Occipital lobe (tissue), 2 donors: ENCODE results near the gene SCAP. TPM values are rescaled to one million over a fixed set of nuclear protein-coding genes. Genes with fewer than 3 reads are reported as not detected.
"Not testable (repeated sequence)": the region's sequence is repeated elsewhere in the genome, so short reads cannot be mapped to it uniquely, and the experiment has no call there.

Source experiments
- DNase-seq: peaks from one replicate; lab custom pipeline; 2025; lab: John Stamatoyannopoulos, UW
- total RNA-seq: library from RNA; depleted of rRNA; stranded (reverse); fragments of >200 nt; gene quantifications from one replicate; pipeline ENCODE4 v1.2.3, GENCODE V29; 2014

The SCAP gene
- total RNA-seq, 1 donor from 2014 or later: 82.0 TPM

DNA sequence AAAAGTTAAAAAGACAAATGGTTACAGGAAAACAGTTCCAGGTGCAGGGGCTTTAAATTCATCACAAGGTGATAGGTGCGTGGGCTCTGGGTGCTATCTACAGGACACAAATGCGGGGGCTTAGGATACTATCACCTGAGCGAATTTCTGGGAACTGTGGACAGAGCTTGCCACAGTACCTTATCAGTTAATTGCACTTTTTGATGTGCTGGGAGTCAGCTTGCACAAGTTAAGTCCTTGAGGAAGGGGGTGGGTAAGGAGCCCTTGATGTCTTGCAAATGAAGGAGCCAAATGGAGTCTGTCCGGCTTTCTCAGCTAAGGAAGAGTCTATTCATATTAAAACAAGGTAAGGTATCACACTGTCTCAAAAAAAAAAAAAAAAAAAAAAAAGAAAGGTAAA, 6.0 kb upstream of the SCAP start:
- DNase-seq: not testable (repeated sequence)

DNA sequence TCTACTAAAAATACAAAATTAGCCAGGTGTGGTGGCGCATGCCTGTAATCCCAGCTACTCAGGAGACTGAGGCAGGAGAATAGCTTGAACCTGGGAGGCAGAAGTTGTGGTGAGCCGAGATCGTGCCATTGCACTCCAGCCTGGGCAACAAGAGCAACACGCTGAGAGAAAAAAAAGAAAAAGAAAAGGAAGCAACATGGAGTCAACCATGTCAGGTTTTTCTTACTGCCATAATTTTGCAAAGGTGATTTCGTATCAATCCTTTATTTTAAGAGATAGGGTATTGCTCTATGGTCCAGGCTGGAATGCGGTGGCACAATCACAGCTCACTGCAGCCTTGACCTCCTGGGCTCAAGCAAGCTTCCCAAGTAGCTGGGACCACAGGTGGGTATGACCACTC, 4.5 kb upstream of the SCAP start:
- not testable (repeated sequence) for DNase-seq

DNA sequence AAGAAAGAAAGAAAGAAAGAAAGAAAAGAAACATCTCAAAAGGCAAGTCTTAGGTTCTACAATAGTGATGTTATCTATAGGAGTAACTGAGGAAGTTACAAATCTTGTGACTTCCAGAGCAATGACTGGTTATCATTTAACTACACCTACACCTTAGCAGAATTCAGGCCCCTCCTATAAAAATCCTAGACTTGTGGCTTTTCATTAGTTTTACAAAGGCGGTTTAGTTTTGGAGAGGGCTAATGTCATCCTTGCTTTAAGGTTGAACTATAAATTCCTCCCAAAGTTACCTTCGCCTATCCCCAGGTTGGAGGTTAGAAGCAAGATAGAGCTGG, 4.1 kb upstream of the SCAP start:
- no peak for DNase-seq

DNA sequence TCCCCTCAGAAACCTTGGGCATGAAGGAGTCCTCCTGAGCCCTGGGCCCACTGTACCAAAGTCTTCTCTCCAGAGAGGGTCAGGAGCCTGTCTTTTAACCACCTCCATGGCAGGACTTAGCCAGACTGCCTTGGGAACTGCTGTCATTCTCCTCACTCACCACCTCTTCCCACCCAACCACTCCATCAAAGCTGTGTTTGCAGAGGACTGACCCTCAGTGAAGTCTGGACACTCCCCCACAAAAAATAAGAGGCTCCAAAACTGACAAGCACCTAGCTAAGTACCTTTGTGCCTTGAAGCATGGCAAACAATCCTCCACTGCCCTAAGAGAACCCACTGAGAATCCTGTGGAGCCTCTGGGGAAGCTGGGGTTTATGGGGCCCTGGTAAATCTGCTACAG, 2.3 kb upstream of the SCAP start:
- DNase-seq: no peak

DNA sequence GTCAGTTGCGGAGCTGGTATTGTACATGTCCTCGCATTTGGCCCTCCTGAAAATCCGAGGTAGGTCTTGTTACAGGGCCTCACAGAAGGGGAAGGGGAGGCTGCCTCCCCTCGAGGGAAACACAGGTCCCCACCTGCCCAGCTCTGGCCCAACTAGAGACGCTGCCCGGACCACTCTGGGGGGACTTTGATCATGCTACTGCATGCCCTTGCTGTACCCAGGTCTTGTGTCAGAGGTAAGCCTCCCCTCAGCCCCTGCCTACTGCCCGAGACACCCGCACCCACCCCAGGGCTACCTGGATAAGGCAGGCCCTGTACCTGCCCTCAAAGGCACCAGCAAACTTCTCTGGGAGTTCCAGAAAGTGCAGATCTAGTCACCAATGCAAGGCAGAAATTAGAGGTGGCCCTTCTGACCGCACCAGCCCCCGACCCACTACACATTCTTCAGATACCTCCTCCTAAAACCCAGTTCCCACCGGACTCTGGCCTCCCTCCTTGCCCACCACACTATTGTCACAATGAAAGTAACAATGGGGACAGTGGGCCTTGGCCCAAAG, 981 bp upstream of the SCAP start:
- no peak for DNase-seq

DNA sequence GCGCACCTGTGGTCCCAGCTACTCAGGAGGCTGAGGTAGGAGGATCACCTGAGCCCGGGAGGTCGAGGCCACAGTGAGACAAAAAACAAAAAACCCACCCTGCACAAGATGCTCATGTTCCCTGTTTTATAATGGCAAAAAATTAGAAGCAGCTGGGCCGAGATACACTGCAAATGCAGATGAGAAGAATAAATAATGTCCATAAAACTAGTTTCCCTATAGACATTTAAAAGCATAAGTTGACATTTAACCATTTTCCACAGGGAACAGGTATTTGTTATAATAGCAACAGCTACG, 537 bp upstream of the SCAP start:
- DNase-seq: no peak

DNA sequence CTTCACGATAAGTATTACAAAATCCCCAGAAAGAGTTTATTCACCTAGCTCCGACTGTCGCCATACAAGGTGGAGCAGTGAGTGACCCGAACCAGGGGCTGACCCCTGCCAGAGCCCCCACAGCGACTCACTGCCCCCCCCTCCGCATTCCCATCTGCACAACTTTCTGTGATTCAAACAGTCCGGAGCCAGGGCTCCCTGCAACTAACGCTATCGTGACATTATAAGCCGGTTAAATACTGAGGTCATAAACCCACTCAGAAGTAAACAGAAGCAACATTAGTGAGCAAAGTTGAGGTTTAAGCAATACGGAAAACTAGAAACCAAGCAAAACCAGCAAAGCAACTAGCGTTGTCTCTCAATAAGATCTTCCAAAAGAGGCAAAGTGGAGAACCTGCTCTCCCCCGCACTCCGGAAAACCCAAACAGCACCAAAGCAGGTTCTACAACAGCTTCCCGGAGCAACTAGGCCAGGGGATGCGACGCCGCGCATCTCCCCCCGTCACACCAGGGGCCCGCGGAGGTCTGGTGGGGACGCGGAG, 642 bp downstream of the SCAP start:
- no peak for DNase-seq

DNA sequence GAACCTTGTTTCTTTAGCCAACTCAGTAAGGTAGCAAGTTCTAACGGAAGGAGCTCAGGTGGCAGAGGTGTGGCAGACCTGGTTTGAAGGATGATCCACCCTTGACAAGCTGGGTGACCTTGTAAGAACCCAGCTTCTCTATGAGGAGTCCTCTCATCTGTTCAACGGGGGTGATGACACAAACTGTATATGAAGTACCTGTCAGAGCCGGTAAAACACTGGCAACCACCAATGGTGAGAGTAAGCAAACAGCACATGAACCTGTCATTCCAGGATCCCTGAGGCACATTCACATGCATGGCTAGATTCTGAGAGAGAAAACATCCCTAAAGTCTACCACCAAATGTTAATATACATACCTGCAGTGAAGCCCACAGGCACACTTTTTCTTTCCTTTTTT, 2.4 kb downstream of the SCAP start:
- no peak for DNase-seq

DNA sequence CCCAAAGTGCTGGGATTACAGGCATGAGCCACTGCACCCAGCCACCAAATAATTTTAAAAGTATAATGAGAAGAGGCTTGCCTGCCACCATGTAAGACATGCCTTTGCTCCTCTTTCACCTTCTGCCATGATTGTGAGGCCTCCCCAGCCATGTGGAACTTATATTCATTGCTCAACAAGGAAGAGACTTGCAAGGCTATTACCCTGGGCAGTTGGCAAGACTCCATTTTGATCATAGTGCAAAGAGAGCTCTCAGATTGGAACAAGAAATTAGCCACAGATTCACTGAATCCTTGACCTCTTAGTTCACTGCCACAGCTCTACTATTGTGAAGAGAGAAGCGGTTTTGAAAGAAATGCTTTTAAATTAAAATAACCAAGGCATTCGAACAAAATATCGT, 6.1 kb downstream of the SCAP start:
- DNase-seq: no peak

DNA sequence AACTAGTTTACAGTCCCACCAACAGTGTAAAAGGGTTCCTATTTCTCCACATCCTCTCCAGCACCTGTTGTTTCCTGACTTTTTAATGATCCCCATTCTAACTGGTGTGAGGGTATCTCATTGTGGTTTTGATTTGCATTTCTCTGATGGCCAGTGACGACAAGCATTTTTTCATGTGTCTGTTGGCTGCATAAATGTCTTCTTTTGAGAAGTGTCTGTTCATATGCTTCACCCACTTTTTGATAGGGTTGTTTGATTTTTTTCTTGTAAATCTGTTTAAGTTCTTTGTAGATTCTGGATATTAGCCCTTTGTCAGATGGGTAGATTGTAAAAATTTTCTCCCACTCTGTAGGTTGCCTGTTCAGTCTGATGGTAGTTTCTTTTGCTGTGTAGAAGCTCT, 7.4 kb downstream of the SCAP start:
- DNase-seq: not testable (repeated sequence)

DNA sequence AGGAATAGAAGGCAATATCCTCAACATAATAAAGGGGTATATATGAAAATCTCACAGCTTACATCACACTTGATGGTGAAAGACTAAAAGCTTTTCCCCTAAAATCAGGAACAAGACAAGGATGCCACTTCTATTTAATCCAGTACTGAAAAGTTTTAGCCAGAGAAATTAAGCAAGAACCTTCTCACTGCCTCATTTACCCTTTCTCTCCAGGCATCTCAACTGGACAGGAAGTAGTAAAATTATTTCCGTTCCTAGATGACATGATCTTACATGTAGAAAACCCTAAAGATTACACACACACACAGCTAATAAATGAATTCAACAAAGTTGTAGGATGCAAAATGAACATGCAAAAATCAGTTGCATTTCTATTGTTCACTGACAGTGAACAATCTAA, 11.2 kb downstream of the SCAP start:
- DNase-seq: no peak

DNA sequence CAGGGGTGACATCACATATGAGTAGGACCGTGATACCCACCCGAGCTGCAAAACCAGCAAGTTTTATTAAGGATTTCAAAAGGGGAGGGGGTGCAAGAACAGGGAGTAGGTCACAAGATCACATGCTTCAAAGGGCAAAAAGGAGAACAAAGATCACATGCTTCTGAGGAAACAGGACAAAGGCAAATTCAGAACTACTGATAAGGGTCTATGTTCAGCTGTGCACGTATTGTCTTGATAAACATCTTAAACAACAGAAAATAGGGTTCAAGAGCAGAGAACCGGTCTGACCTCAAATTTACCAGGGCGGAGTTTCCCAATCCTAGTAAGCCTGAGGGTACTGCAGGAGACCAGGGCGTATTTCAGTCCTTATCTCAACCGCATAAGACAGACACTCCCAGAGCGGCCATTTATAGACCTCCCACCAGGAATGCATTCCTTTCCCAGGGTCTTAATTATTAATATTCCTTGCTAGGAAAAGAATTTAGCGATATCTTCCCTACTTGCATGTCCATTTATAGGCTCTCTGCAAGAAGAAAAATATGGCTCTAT, 16.1 kb downstream of the SCAP start:
- not testable (repeated sequence) for DNase-seq

DNA sequence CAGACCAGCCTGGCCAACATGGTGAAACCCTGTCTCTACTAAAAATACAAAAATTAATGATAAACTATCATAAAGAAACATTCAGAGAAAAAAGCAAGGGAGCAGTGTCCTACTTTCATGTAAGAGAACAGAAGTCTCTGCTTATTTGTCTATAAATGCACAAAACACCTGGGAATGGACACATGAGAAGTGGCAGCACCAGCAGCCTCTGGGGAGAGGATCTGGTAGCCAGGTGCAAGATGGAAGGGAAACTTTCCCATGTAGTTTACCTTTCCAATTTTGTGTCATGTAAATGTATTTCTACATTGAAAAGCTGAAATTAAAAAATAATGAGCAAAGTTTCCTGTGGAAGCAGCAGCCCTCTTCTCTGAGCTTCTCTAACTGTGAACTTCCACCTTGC, 18.8 kb downstream of the SCAP start:
- DNase-seq: no peak

DNA sequence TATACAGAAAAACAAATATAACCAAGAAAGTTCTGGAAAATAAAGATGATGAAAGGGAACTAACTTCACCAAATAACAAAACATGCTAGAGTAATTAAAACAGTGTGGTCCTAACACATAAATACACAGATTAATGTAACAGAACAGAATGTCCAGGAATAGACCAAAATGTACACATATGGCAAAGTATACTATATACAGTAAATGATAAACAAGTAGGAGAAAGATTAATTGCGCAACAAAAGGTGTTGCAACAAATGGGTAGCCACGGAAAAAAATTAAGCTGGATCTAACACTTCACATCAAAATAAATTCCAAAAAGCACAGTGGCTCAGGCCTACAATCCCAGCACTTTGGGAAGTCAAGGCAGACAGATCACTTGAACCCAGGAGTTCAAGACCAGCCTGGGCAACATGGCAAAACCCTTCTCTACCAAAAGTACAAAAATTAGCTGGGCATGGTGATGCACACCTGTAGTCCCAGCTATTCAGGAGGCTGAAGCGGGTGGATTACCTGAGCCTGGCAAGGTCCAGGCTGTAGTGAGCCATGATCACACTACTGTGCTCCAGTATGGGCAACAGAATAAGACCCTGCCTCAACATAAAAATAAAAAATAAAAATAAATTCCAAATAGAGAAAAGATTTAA, 19.8 kb downstream of the SCAP start:
- DNase-seq: no peak

DNA sequence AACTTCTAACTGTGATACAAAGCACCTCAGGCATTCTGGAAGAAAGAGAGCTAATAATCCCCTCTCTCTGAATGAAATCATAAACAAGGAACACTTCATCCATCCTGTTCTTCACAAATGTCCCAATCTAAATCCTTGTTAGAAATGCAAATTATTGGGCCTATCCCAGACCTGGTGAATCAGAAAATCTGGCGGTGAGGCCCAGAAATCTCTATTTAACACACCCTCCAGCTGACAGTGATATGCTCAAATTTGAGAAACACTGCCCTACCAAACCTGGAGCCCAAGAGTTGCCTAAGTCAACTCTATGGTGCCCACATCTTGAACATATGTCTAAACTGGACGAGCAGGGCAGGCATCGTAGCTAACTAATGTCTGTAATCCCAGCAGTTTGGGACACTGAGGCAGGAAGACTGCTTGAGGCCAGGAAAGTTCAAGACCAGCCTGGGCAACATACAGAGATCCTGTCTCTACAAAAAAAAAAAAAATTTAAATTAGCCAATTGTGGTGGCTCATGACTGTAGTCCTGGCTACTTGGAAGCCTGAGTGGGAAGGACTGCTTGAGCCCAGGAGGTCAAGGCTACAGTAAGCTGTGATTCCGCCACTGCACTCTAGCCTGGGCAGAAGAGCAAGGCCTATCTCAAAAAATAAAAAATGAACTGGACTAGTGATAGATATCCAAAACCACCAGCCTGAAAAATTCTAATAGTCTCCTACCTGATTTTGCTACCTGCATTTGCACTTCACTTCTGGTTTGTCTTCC, 23.1 kb downstream of the SCAP start:
- no peak for DNase-seq

DNA sequence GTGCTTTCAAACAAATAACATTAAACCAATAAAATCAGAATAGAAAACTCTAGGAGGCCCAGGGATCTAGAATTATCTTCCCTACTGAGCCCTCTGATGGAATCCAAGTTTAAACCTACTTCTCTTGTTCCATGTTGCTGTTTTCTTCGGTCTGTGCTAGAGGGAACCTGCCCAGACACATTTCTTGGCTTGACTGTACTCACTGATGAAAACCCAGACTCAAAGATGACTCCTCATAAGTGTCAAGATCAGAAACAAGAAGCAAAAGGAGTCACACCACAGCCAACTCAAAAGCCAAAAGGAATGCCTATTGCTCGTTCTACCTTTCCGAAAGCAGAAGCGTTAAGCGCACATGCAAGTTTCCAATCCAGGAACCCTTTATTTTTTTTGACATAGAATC, 31.6 kb downstream of the SCAP start:
- DNase-seq: no peak

DNA sequence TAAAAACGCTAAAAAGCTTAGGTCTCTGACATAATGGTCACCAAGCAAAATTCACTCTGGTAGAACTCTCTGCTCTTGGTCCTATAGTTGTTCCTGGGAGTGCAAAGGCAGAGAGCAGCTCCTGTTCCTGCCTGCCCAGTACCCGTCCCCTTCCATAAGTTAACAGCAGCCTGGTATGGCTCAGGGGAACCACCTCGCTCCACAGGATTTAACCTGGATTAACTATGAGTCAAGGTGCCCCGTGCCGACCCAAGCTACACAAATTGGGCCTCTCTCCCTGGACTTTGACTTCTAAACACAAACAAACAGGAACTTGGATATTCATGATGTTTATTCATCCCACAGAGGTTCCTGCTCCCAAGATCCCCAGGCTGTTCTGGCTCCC, 32.1 kb downstream of the SCAP start:
- no peak for DNase-seq

DNA sequence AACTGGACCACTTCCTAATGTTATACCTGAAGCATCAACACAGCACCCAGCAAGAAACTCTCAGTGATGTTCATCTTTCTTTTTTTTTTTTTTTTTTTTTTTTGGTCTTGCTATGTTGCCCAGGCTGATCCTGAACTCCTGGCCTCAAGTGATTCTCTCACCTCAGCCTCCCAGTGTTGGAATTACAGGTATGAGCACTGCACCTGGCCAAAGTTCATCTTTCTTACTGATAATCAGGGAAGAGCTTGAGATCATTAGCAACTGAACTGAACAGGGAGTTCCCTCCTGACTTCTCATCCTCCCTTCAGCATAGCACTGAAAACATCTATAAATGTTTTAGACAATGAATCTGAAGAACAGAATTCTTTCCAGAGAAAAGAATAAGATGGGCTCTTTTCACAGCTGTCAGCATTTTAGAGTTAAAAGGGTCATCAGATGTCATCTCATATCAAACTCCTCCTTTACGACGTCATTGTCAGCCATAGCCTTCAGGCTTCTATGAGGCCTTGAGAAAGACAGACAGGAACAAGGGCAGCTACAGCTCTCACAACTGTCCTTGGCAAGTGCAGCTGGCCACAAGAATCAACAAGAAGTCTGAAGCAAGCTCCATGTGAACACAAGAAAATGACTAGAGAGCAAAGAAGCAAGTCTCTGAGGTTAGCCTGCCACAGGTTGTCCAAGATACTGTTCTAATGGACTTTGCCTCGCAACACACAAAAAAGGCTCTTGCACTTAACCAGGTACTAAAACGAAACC, 33.8 kb downstream of the SCAP start:
- no peak for DNase-seq

DNA sequence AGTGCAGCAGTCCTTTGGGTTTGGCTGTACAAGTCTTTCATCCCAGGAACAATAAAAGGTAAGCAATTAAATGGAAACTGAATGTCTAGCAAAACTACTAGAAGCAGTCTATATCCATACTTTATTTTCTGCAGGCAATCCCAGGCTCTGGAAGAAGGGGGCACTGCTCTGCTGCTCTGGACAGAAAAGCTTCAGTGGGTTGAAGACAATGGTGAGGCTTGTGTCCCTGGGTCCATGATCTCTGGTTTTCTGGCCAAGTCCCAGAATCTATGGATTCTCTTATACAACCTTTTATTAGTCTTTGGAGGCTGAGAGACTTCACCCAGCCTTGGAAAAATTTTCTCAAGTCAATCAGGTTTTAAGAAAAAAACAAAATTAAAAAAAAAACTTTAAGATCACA, 35.6 kb downstream of the SCAP start:
- no peak for DNase-seq

DNA sequence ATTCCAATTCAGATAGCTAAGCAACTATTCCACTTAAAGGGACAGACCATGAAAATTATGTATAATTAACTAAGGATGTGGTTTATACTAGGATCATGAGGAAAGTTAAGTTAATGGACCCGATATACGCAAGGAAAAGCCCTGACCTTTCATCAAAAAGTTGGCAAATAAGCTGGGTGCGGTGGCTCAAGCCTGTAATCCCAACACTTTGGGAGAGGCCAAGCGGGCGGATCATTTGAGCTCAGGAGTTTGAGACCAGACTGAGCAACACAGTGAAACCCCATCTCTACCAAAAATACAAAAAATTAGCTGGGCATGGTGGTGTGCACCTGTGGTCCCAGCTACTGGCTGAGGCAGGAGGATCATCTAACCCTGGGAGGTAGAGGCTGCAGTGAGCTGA, 39.6 kb downstream of the SCAP start:
- DNase-seq: no peak

DNA sequence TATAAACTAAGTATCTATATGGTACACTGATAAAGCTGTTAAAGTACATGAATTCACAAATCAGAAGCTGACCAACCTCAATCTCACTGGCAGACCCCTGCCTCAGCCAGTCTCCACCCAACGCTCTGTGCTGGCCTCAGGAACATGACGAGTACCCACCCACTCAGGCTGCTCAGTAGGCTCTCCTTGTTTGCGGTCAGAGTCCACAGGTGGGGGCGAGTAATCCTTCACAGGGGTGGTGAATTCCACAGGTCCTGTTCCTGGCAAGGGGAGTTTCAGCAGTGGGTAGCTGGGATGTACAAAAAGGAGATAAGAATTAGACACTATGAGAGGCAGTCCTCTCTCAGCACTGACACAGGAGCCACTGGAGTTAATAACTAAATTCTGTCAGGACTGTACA, 40.9 kb downstream of the SCAP start:
- no peak for DNase-seq

DNA sequence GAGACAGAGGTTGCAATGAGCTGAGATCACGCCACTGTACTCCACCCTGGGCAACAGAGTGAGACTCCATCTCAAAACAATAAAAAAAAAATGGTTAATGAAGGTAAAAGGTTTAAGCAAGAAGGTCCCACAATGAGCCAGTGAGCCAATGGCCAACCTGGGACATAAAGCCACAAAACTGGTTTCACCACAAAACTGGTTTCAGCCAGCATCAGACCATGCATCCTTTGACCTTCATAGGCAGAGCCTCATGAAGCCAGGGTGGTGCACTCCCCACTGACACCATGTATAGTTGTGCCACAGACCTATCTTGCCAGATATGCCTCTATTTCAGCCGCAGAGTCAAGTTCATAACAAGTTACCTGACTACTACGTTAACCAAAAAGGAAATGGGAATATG, 41.9 kb downstream of the SCAP start:
- DNase-seq: no peak
